GM19099 (cell line): Measurements from ENCODE around the gene LAGE3.

Experiments used
- POLR2A ChIP-seq: IDR thresholded peaks from 3 replicates; pipeline ENCODE4 v1.6.1; 2011; ENCODE audit warnings: low read depth; ENCODE audit not compliant: insufficient read length; ENCODE audit errors: extremely low read depth

The LAGE3 gene

DNA sequence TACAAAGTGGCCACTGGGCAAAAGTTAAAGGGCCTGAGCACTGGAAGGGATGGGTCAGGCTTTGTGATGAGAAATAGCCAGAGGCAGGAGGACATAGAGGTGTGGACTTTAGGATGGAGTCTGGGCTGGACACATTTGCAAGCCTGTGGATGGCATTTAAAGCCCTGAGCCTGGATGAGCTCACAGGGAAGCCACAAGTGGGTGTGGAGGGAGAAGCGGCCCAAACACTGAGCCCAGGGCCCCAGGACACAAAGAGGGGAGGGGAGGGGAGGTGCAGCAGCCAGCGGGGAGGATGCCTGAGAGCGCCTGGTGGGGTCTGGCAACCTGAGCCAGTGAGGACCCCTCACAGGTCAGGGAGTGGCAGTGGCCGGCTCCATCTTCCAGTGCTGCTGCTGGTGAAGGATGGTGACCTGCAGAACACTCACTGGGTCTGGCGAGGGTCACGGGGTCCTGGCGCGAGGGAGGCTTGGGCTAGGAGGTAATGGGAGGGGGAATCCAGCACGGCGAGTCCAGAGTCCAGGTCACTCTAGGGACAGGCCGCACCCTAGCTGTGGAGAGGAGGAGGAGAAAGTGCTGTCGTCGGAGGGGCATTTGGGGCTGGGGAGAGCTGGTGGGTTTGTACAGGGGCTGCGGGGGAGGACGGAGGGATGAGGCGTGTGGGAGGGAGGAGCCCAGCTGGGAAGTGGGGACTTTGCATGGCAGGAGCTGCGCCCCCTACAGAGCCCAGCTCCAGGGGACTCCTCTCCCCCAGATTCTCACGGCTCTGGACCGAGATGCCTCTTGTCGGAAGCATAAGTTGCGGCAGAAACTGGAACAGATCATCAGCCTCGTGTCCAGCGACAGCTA is 7.0 kb downstream of the LAGE3 start:
- no peak for TF ChIP-seq POLR2A

DNA sequence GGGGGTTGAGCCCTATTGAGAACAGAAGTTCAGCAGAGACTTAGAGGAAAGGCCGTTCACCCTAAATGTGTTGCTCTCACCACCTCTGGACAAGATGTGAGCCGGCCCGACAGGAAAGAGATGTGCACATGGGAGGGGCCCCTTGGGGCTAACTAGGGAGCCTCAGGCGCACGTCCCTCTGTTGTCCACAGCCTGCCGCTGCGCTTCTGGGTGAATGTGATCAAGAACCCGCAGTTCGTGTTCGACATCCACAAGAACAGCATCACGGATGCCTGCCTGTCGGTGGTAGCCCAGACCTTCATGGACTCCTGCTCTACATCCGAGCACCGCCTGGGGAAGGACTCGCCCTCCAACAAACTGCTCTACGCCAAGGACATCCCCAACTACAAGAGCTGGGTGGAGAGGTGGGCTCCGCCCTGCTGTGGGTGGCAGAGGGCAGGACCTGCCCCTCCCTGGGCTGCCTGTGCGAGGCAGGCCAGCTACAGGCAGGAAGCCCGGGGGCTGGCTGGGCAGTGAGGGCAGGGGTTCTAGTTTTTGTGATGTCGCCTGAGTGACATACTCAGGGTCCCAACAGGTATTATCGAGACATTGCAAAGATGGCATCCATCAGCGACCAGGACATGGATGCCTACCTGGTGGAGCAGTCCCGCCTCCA is 8.0 kb downstream of the LAGE3 start:
- no peak for TF ChIP-seq POLR2A

DNA sequence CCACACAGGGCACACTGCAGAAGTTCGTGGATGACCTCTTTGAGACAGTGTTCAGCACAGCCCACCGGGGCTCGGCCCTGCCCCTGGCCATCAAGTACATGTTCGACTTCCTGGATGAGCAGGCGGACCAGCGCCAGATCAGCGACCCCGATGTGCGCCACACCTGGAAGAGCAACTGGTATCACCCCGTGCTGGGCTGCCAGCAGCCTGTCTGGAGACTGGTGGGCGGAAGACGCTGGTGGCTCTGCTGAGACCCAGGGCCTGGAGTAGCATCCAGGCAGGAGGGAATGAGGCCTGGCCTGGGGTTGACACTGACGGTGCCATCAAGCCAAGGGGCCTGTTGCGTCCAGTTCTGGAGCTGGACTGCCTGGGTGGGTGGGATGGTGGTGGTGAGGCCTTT is 8.6 kb downstream of the LAGE3 start:
- TF ChIP-seq POLR2A, result no peak

DNA sequence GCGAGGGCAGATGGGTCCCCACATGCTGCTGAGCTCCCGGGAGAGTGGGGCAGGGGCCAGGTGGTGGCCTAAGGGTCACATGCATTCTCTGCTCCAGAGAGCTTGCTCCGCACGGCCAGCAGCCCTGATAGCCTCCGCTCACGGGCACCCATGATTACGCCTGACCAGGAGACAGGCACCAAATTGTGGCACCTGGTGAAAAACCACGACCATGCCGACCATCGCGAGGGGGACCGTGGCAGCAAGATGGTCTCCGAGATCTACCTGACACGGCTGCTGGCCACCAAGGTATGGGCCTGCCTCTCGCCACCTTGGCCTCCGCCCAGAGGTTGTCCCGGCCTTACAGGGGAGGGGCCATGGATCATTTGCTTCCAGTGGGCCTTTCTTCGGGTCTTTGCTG is 9.2 kb downstream of the LAGE3 start:
- TF ChIP-seq POLR2A, result no peak

DNA sequence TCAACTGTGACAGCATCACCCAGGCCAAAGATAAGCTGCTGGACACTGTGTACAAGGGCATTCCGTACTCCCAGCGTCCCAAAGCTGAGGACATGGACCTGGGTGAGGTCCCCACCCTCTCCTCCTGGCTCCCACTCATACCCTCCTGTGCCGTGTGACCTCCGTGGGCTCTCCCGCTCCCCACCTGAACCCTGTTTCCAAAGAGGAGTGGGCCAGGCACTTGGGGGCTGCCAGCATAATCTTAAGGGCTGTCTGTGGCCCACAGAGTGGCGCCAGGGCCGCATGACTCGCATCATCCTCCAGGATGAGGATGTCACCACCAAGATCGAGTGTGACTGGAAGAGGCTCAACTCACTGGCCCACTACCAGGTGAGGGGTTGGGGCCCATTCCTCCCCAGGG is 10.0 kb downstream of the LAGE3 start:
- no peak for TF ChIP-seq POLR2A

DNA sequence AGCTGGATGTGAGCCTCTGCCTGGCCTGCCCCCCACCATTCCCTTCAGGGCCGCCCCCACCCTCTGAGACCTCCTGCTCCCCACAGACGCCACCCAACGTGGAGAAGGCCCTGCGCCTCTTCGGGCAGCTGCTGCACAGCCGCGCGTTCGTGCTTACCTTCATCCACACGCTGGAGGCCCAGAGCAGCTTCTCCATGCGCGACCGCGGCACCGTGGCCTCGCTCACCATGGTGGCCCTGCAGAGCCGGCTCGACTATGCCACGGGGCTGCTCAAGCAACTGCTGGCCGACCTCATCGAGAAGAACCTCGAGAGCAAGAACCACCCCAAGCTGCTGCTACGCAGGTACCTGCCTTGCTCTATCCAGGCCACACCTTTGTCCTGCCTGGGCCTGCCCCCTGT is 10.9 kb downstream of the LAGE3 start:
- TF ChIP-seq POLR2A, result no peak

DNA sequence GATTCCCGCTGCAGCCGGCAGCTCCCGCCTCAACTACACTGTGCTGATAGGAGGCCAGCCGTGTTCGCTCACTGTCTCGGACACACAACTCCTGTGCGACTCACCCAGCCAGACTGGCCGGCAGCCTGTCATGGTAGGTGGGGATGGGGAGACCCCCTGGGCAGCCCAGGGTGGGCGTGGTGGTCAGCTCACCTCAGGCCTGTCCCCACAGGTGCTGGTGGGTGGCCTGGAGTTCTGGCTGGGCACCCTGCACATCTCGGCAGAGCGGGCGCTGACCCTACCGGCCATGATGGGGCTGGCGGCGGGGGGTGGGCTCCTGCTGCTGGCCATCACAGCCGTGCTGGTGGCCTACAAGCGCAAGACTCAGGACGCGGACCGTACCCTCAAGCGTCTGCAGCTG is 11.5 kb downstream of the LAGE3 start:
- no peak for TF ChIP-seq POLR2A

DNA sequence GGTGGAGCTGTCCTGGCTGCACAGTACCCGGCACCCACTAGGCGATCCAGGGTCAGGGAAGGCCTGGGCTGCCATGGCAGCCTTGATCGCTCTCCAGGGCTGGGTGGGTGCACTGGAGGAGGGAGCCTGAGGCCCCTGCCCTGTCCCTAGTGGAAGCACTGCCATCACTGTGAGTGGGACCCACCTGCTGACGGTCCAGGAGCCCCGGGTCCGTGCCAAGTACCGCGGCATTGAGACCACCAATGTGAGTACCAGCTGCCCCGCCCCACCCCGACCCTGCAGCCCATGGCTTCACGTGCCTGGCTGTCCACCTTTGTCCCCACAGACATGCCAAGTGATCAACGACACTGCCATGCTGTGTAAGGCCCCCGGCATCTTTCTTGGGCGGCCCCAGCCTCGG is 12.2 kb downstream of the LAGE3 start:
- TF ChIP-seq POLR2A, result no peak

DNA sequence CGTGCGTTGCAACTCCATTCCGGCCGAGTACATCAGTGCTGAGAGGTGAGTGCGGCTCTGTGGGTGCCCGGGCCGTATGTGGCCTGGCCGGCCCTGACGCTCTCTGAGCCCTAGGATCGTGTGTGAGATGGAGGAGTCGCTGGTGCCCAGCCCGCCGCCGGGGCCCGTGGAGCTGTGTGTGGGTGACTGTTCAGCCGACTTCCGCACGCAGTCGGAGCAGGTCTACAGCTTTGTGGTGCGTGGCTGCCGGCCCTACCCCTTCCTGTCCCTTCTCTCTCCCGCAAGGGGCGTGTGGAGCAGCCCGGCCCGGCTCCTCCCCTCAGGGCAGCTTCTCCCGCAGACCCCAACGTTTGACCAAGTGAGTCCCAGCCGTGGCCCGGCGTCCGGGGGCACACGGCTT is 13.0 kb downstream of the LAGE3 start:
- no peak for TF ChIP-seq POLR2A

DNA sequence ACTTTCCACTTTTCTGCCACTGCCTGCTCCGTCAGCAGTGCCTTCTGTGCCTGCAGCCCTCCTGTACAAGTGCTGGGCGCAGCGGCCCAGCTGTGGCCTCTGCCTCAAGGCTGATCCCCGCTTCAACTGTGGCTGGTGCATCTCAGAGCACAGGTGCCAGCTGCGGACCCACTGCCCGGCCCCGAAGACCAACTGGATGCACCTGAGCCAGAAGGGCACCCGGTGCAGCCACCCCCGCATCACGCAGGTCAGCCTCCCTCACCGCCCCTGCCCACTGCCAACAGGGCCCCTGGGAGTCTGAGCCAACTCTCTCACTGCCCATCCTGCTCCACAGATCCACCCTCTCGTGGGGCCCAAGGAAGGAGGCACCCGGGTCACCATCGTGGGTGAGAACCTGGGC is 13.5 kb downstream of the LAGE3 start:
- no peak for TF ChIP-seq POLR2A

DNA sequence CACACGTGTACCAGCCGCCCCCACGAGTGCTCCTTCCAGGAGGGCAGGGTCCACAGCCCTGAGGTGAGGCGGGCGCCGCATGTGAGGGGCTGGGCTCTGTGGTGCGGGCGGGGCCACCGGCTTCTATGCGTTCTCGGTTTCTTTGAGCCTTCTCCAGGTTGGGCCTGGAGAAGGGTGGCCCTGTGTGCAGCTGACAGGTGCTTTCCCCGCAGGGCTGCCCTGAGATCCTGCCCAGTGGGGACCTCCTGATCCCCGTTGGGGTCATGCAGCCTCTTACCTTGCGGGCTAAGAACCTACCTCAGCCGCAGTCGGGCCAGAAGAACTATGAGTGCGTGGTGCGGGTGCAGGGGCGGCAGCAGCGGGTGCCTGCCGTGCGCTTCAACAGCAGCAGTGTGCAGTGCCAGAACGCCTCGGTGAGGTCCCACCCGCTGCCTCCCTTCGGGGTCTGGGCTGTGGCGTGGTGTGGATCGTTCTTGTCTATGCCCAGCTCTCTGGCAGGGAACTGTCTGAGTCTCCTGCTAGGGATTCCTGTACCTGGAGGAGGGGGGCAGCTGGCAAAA is 14.2 kb downstream of the LAGE3 start:
- TF ChIP-seq POLR2A, result no peak

DNA sequence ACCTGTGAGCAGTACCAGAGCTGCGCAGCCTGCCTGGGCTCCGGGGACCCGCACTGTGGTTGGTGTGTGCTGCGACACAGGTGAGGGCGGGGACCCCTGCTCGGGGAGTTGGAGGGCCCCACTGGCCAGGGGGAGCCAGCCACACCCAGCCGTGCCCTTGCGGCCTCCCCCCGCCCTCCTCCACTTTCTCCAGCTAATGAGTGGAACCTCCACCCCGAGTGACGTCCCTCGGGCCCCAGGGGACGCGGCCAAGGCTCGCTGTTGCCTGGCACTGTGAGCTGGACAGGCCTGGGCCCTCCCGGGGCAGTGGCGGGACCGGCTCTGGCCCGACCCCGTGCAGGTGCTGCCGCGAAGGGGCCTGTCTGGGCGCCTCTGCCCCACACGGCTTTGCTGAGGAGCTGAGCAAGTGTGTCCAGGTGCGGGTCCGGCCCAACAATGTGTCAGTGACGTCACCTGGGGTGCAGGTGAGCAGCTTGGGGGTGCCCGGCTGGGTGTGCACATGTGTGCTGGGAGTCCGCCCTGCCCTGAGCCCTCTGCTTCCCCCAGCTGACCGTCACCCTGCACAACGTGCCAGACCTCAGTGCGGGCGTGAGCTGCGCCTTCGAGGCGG is 15.4 kb downstream of the LAGE3 start:
- TF ChIP-seq POLR2A, result no peak

DNA sequence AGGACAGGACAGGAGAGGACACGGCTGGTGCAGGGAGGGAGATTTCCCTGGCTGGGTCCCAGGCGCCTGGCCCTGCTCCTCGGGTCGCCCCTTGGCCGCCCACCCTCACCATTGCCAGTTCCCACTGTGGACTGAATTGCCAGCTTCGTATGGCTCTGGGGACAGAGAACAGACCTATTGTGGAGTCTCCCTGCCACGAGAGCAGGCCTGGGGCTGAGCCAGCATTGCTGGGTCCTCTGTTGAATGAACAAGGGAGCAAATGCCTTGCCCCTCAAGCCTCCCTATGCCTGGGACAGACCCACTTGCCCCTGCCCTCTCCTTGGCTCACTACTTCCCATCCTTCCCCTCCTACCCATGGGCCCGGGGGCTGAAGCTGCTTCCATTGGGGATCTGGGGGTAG is 16.7 kb downstream of the LAGE3 start:
- no peak for TF ChIP-seq POLR2A

DNA sequence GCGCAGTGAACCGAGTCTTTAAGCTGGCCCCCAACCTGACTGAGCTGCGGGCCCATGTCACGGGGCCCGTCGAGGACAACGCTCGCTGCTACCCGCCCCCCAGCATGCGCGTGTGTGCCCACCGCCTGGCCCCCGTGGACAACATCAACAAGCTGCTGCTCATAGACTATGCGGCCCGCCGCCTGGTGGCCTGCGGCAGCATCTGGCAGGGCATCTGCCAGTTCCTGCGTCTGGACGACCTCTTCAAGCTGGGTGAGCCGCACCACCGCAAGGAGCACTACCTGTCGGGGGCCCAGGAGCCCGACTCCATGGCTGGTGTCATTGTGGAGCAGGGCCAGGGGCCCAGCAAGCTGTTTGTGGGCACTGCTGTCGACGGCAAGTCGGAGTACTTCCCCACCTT is 18.8 kb downstream of the LAGE3 start:
- no peak for TF ChIP-seq POLR2A

DNA sequence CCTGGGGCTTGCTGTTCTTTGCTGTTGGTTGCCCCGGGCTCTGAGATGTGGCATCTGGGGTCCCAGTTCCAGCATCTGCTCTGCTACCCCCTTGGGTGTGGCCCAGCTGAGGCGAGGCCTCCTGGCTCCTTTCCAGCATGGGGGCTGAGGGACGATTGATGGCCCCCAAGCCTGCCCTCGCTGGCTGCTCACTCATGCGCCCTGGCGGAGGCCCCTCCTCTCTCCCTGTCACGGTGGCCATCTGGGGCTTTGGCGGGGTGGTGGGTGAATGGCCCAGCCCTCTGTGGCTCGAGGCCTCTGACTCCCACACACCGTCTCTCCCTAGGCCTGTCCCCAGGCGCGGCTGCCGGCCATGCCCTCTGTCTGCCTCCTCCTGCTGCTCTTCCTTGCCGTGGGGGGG is 19.2 kb downstream of the LAGE3 start:
- no peak for TF ChIP-seq POLR2A
